ENCODE data around the gene MAML2.

DNA sequence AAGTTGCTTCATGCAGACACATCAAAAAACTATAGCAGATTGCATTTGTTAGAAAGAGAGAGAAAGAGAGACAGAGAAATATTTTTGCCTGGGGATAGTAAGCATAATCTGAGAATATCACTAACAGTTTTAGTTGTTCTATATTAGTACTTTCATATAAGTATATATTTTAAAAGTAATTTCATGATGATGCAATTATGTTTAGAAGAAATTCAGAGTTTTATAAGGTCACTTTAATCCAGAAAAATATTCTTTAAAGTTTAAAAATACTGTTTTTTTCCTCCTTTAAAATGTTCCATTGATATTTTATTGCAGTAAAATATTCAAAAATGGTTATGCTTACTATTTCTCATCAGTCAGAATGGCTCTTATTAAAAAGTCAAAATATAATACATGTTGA, 332.3 kb downstream of the MAML2 start:
- TF ChIP-seq CTCF (conservative IDR thresholded peaks at IDR 0.05) (no peak), ZFX (IDR thresholded peaks at IDR 0.05) (no peak)

Measured in C4-2B (cell line).